ENCODE measurements around the gene CCDC201. TPM values are rescaled to one million over a fixed set of nuclear protein-coding genes. Genes with fewer than 3 reads are reported as not detected.

Gene CCDC201
- total RNA-seq, 120 experiments from 2014 or later = not detected

Other genes with a start within 250 kb of the CCDC201 start
- 1 to 10 TPM in 6 of 120 experiments, under 1 TPM in 61, not detected in 53; 0.26 to 1.5 (median 0.44) TPM for gene IGFBP1, start 15.4 kb upstream of the CCDC201 start, total RNA-seq
- gene IGFBP3, start 48.2 kb upstream of the CCDC201 start, total RNA-seq = 10 to 100 TPM in 116 of 120 experiments, 1 to 10 TPM in 4; 6.7 to 98.7 (median 22.3) TPM